Stomach (tissue), 9 donors: ENCODE measurements around the gene NLRP8. TPM values are rescaled to one million over a fixed set of nuclear protein-coding genes. Genes with fewer than 3 reads are reported as not detected.
"Not testable (repeated sequence)": the region's sequence is repeated elsewhere in the genome, so short reads cannot be mapped to it uniquely, and the experiment has no call there.

Experiments used
- DNase-seq, 2 donors: peaks; one replicate each; pipeline versions ENCODE4 v3.0.0 to v3.0.0-alpha.2; 2013 to 2019
- H3K27ac ChIP-seq, 5 donors: fragments of 200-600 bp in 4 of 5; sonication (generic) in 4 of 5; one replicate each; pipeline ENCODE4 v1.5.1; 2013 to 2019; ENCODE audit warnings: mild to moderate bottlenecking in 1 of 5, moderate library complexity in 1 of 5
- H3K27me3 ChIP-seq, 3 donors: fragments of 200-600 bp; sonication (generic); one replicate each; pipeline ENCODE4 v1.5.1; 2017 to 2019; ENCODE audit warnings: mixed run types in 1 of 3
- H3K36me3 ChIP-seq, 4 donors: fragments of 200-600 bp; sonication (generic); 1 replicate in 3 of 4; 2 replicates in 1 of 4; pipeline ENCODE4 v1.5.1; 2016 to 2019
- H3K4me1 ChIP-seq, 4 donors: fragments of 200-600 bp; sonication (generic); one replicate each; pipeline ENCODE4 v1.5.1; 2016 to 2019
- H3K4me3 ChIP-seq, 4 donors: fragments of 200-600 bp; sonication (generic) in 3 of 4; one replicate each; pipeline ENCODE4 v1.5.1; 2016 to 2019; ENCODE audit warnings: mild to moderate bottlenecking in 1 of 4
- H3K9me3 ChIP-seq, 4 donors: fragments of 200-600 bp; sonication (generic); one replicate each; pipeline ENCODE4 v1.5.1; 2016 to 2019
- CTCF ChIP-seq, 7 experiments: fragments of 450-650 bp in 4 of 7; fragments of 200-600 bp in 3 of 7; sonication (generic) in 3 of 7; IDR thresholded peaks; one replicate each; pipeline ENCODE4 v1.5.1; 2016 to 2019; ENCODE audit warnings: antibody characterized with exemption in 7 of 7, control low read depth in 2 of 7, mild to moderate bottlenecking in 1 of 7
- EP300 ChIP-seq: sonication (generic); formaldehyde crosslinking; IDR thresholded peaks from one replicate; pipeline ENCODE4 v1.6.1; 2017; ENCODE audit warnings: antibody characterized with exemption
- POLR2A ChIP-seq, 4 donors: fragments of 450-650 bp; IDR thresholded peaks; one replicate each; pipeline ENCODE4 v1.6.1; 2016; ENCODE audit warnings: antibody characterized with exemption in 4 of 4, control low read depth in 2 of 4, mild to moderate bottlenecking in 1 of 4, moderate library complexity in 1 of 4
- POLR2AphosphoS5 ChIP-seq, 3 donors: sonication (generic); formaldehyde crosslinking; IDR thresholded peaks; one replicate each; pipeline ENCODE4 v1.6.1; 2016; ENCODE audit warnings: antibody characterized with exemption in 3 of 3
- WGBS, 5 donors: extraction: QIAGEN DNeasy Blood & Tissue Kit in 3 of 5; methylation state at CpG; one replicate each; pipeline versions ENCODE4 v1.1.5 to v1.1.7; 2013 to 2018; 5-methylcytosine and 5-hydroxymethylcytosine counted together
- intact Hi-C: fragments of 100-400 bp; cut with DNase I; formaldehyde crosslinking; loops from one replicate; pipeline ENCODE4 v1.15.1; 2023; ENCODE audit warnings: low total_unique reads
- polyA plus RNA-seq, 3 donors: library from polyadenylated mRNA; stranded (reverse); fragments of 200-250 nt; gene quantifications; one replicate each; pipeline ENCODE4 v1.2.3, GENCODE V29; 2013
- total RNA-seq, 5 donors: library from RNA; depleted of rRNA; stranded (reverse); fragments of >200 nt; gene quantifications; one replicate each; pipeline versions ENCODE4 v1.1.0 to v1.2.3, GENCODE V29; 2014 to 2016
- donor health status: healthy with polysubstance abuse.
- donor health status: Bipolar disorder and iron deficiency.
- donor health status: healthy.

The NLRP8 gene
- total and polyA plus RNA-seq, 8 donors: not detected

DNA sequence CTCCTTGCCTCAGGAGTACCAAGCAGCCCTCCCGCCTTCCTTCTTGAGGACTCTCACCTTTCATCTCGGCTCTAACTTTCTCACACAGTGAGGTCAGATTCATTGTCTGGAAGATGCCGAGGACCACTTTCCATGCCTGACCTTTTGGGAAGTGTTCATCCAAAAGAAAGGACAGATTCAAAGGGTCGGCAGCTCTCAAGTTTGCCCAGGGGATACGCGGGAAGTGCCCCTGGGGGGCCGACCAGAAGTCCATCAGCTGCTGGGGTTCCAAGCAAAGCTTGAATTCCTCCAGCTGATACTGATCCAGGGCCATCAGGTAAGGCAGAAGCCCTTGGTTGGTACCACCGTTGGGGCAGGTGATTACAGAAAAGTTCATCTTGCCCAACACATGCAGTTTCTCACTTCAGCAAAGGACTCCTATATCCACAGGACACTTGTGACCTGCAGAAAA lies 15.7 kb upstream of the NLRP8 start, which contains the start of gene NLRP13:
TSS of gene NLRP13 (minus strand) at position 401 of the 451 bp plus-strand sequence. CDS start at position 376, 25 bp downstream.
- intact Hi-C loops: no loop called here
- Histone ChIP-seq H3K9me3 (peaks cover 0 to 15% (median 3%) of the 10 kb centered on the region in 4 donors), H3K27me3 (no peaks in the 10 kb centered on the region), H3K27ac (no peak within 1 kb of the TSS), H3K36me3 (no peaks in the 10 kb centered on the region), H3K4me1 (no peaks in the 10 kb centered on the region), H3K4me3 (no peak within 1 kb of the TSS)
- WGBS, 5 donors: 86 to 91% (median 88%) methylated on average over 8 of the region's 8 CpGs
- no peak for TF ChIP-seq CTCF (IDR thresholded peaks at IDR 0.05)
- no peak for TF ChIP-seq POLR2A (IDR thresholded peaks at IDR 0.05)
- no peak for TF ChIP-seq EP300
- no peak for TF ChIP-seq POLR2AphosphoS5 (IDR thresholded peaks at IDR 0.05)
- no peak for DNase-seq

GRCh38 chr19:55935206-55935605 lies 12.4 kb upstream of the NLRP8 start:
- TF ChIP-seq EP300 (no peak), POLR2A (IDR thresholded peaks at IDR 0.05) (no peak), CTCF (IDR thresholded peaks at IDR 0.05) (no peak), POLR2AphosphoS5 (IDR thresholded peaks at IDR 0.05) (no peak)
- Histone ChIP-seq H3K4me3 (no peak overlapping the region), H3K27me3 (no peaks in the 10 kb centered on the region), H3K4me1 (no peaks in the 10 kb centered on the region), H3K9me3 (peaks cover 0 to 21% (median 7%) of the 10 kb centered on the region in 4 donors), H3K27ac (no peak overlapping the region), H3K36me3 (no peaks in the 10 kb centered on the region)
- WGBS, 5 donors: 70 to 80% (median 74%) methylated on average over 9 of the region's 9 CpGs
- intact Hi-C loops: no loop called here
- DNase-seq: no peak

DNA sequence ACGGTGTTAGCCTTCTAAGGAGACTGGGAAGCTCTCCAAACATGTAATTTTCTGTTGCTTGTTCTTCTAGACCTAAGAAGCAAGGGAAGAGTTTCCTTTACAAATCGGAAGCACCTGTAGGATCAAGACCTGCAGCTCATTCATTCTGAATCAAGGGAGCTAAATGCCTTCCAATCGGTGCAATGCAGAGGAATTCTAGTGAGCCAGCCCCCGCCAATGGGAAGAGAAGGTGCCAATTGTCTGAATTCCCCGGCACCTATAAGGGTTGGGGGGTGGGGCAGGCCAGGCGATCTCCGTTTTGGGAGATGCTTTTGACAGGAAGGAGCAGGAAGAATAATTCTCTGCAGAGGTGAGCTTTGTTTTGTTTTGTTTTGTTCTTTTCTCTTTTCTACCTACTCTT lies 8.4 kb upstream of the NLRP8 start:
- WGBS, 5 donors: 60 to 69% (median 65%) methylated on average over 7 of the region's 7 CpGs
- Histone ChIP-seq H3K36me3 (no peaks in the 10 kb centered on the region), H3K4me3 (no peak overlapping the region), H3K27ac (no peak overlapping the region), H3K9me3 (peaks cover 0 to 23% (median 9%) of the 10 kb centered on the region in 4 donors), H3K27me3 (no peaks in the 10 kb centered on the region), H3K4me1 (no peaks in the 10 kb centered on the region)
- intact Hi-C loops: no loop called here
- DNase-seq: no peak
- no peak for TF ChIP-seq EP300
- no peak for TF ChIP-seq POLR2AphosphoS5 (IDR thresholded peaks at IDR 0.05)
- TF ChIP-seq POLR2A (IDR thresholded peaks at IDR 0.05): no peak
- TF ChIP-seq CTCF (IDR thresholded peaks at IDR 0.05): no peak

DNA sequence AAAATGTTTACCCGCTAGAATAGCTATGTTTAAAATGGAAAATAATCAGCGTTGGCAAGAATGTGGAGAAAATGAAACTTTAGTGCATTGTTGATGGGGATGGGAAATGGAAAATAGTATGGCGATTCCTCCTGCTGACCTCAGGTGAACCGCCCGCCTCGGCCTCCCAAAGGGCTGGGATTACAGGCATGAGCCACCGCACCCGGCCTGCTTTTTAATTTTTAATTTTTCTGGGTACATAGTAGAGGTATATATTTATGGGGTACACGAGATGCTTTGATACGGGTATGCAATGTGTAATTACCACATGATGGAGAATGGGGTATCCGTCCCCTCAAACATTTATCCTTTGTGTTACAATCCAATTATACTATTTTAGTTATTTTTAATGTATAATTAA lies 7.3 kb upstream of the NLRP8 start:
- Histone ChIP-seq H3K27ac (no peak overlapping the region), H3K9me3 (peaks cover 0 to 17% (median 8%) of the 10 kb centered on the region in 4 donors), H3K27me3 (no peaks in the 10 kb centered on the region), H3K4me1 (no peaks in the 10 kb centered on the region), H3K4me3 (no peak overlapping the region), H3K36me3 (no peaks in the 10 kb centered on the region)
- 86 to 93% (median 88%) methylated on average over 11 of the region's 11 CpGs for WGBS, 5 donors
- intact Hi-C loops: no loop called here
- no peak for DNase-seq
- TF ChIP-seq POLR2A (IDR thresholded peaks at IDR 0.05) (no peak), POLR2AphosphoS5 (IDR thresholded peaks at IDR 0.05) (no peak), CTCF (IDR thresholded peaks at IDR 0.05) (no peak), EP300 (no peak)

DNA sequence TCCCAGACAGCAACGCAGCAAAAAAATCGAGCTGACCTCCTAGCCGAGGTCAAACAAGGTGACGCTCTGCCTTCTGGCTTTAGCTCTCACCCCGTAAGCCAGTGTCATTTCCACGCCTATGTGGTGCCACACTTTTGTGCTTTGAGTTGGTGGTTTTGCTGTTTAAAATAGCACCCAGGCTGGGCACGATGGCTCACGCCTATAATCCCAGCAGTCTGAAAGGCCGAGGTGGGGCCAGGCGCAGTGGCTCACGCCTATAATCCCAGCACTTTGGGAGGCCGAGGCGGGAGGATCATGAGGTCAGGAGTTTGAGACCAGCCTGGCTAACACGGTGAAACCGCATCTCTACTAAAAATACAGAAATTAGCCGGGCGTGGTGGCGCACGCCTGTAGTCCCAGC lies 2.9 kb downstream of the NLRP8 start:
- 87 to 92% (median 89%) methylated on average over 19 of the region's 19 CpGs for WGBS, 5 donors
- H3K27ac ChIP-seq, H3K4me3 ChIP-seq, H3K36me3 ChIP-seq, DNase-seq, H3K4me1 ChIP-seq, intact Hi-C loops, H3K27me3 ChIP-seq: not testable (repeated sequence)
- H3K9me3 ChIP-seq: peaks cover 0 to 46% (median 13%) of the 10 kb centered on the region in 4 donors
